Fibroblast of the aortic adventitia (primary cell): Measurements from ENCODE around the gene PSMB4. TPM values are rescaled to one million over a fixed set of nuclear protein-coding genes. Genes with fewer than 3 reads are reported as not detected.

Experiments used
- DNase-seq: peaks from one replicate; pipeline ENCODE4 v3.0.0-alpha.2; 2010; ENCODE audit warnings: low read depth
- H3K4me3 ChIP-seq: 2 replicates; pipeline ENCODE4 v1.5.1; 2011; ENCODE audit warnings: low read depth, mild to moderate bottlenecking, control low read depth, low read length, moderate library complexity
- total RNA-seq: library from RNA; depleted of rRNA; stranded (reverse); fragments of >200 nt; gene quantifications from 2 replicates; pipeline ENCODE4 v1.2.3, GENCODE V29; 2012; ENCODE audit warnings: low replicate concordance
- TF ChIP-seq, protein P1 (sequence below): IDR thresholded peaks from 2 replicates; pipeline ENCODE4 v1.5.1; 2011; ENCODE audit warnings: mild to moderate bottlenecking, low read length, control low read depth, inconsistent platforms; ENCODE audit not compliant: insufficient read depth

PSMB4 gene
- total RNA-seq, 1 donor = 281 TPM

DNA sequence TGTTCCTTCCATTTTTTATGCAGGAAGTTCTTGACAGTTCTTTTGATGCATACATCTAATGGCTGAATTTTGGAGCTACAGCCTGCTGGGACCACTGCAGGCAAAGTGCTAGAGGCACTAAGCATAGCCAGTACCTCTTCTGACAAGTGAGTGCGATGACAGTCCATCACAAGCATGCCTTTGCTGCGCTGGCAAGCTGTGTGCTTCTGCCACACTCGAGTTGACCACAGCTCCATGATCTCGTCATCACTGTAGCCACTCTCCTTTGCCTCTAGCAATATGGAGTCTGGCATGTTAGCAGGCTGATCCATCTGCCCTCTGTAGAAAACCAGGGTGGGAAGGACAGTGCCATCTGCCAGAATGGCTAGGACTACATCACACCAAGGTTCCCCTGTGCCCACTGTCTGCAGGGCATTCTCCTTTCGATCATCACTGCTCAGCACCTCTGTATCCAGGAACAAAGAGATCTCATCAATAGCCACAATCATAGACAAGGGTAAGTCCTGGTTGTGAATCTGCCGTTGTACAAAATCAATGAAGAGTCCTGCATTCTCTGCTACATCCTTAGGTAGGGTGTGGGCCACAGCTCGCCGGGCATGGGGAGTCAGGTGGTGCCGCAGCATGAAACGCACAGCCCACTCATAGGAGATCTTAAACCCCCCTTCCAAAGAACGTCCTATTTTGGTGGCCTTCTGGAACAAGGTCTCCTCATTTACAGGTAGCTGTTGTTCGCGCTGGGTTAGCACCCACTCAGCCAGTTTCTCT lies 6.0 kb downstream of the PSMB4 start:
- H3K4me3 ChIP-seq = no peak overlapping the region
- TF ChIP-seq, protein P1, sequence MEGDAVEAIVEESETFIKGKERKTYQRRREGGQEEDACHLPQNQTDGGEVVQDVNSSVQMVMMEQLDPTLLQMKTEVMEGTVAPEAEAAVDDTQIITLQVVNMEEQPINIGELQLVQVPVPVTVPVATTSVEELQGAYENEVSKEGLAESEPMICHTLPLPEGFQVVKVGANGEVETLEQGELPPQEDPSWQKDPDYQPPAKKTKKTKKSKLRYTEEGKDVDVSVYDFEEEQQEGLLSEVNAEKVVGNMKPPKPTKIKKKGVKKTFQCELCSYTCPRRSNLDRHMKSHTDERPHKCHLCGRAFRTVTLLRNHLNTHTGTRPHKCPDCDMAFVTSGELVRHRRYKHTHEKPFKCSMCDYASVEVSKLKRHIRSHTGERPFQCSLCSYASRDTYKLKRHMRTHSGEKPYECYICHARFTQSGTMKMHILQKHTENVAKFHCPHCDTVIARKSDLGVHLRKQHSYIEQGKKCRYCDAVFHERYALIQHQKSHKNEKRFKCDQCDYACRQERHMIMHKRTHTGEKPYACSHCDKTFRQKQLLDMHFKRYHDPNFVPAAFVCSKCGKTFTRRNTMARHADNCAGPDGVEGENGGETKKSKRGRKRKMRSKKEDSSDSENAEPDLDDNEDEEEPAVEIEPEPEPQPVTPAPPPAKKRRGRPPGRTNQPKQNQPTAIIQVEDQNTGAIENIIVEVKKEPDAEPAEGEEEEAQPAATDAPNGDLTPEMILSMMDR = no peak
- no peak for DNase-seq

GRCh38 chr1:151406176-151406575 lies 6.8 kb downstream of the PSMB4 start:
- TF ChIP-seq, protein P1 = no peak
- DNase-seq = no peak

GRCh38 chr1:151407304-151407703 lies 7.9 kb downstream of the PSMB4 start:
- no peak for DNase-seq
- H3K4me3 ChIP-seq = no peak overlapping the region
- TF ChIP-seq, protein P1 = no peak

More at GRCh38 chr1:151406176-151406575, 6.8 kb downstream of the PSMB4 start:
- no peak overlapping the region for H3K4me3 ChIP-seq

GRCh38 chr1:151408891-151409290 lies 9.5 kb downstream of the PSMB4 start:
- TF ChIP-seq, protein P1 = no peak
- H3K4me3 ChIP-seq = no peak overlapping the region
- DNase-seq = no peak

GRCh38 chr1:151411884-151412283 lies 12.5 kb downstream of the PSMB4 start:
- no peak overlapping the region for H3K4me3 ChIP-seq
- DNase-seq = no peak
- TF ChIP-seq, protein P1 = no peak

- peak; percentile 57 for DNase-seq
- TF ChIP-seq, protein P1 = no peak
Measured at GRCh38 chr1:151416231-151416630, 16.9 kb downstream of the PSMB4 start.

More at GRCh38 chr1:151416231-151416630, 16.9 kb downstream of the PSMB4 start:
- no peak overlapping the region for H3K4me3 ChIP-seq
